ENCODE data around the gene MYL3. TPM values are rescaled to one million over a fixed set of nuclear protein-coding genes. Genes with fewer than 3 reads are reported as not detected.
"Not testable (repeated sequence)": the region's sequence is repeated elsewhere in the genome, so short reads cannot be mapped to it uniquely, and the experiment has no call there.

Gene MYL3
- 1 to 10 TPM; 1.2 to 6.3 (median 2.6) TPM for total RNA-seq

- H3K4me3 ChIP-seq = no peak within 1 kb of the TSS
- ATAC-seq (ENCODE audit: low FRiP score in 2 of 2) (no peak), DNase-seq (no peak)
- TF ChIP-seq POLR2AphosphoS5 (IDR thresholded peaks at IDR 0.05) (no peak), POLR2A (IDR thresholded peaks at IDR 0.05) (no peak), CTCF (IDR thresholded peaks at IDR 0.05) (no peak), EP300 (IDR thresholded peaks at IDR 0.05) (no peak)
- peaks cover 24 to 38% (median 34%) of the 10 kb centered on the region in 4 donors for H3K4me1 ChIP-seq
- H3K9me3 ChIP-seq = no peaks in the 10 kb centered on the region
- 83 to 86% methylated on average over 7 of the region's 7 CpGs for WGBS, 2 donors
- no peaks in the 10 kb centered on the region for H3K36me3 ChIP-seq
- no peaks in the 10 kb centered on the region for H3K27me3 ChIP-seq
- peak within 1 kb of the TSS in 2 of 4 donors; percentile 74 to 76 for H3K27ac ChIP-seq
Measured at GRCh38 chr3:46863261-46863782, at the start of gene MYL3. Gene MYL3, minus strand, starts transcription at chr3:46863444. Its CDS starts 54 bp downstream, at chr3:46863390.

GRCh38 chr3:46912986-46913385, 49.7 kb upstream of the MYL3 start:
- no peak for DNase-seq
- no peak for ATAC-seq (ENCODE audit: low FRiP score in 2 of 2)
- peaks cover 0 to 7% (median 2%) of the 10 kb centered on the region in 4 donors for H3K36me3 ChIP-seq
- no peak overlapping the region for H3K27ac ChIP-seq
- no peaks in the 10 kb centered on the region for H3K9me3 ChIP-seq
- H3K4me3 ChIP-seq = no peak overlapping the region
- no peaks in the 10 kb centered on the region for H3K27me3 ChIP-seq
- TF ChIP-seq POLR2AphosphoS5 (IDR thresholded peaks at IDR 0.05) (no peak), POLR2A (IDR thresholded peaks at IDR 0.05) (no peak), EP300 (IDR thresholded peaks at IDR 0.05) (no peak), CTCF (IDR thresholded peaks at IDR 0.05) (no peak)
- 96% methylated on average over 3 of the region's 3 CpGs for WGBS, 2 donors
- peaks cover 21 to 32% (median 24%) of the 10 kb centered on the region in 4 donors for H3K4me1 ChIP-seq

GRCh38 chr3:46910914-46911313, 47.7 kb upstream of the MYL3 start:
- not testable (repeated sequence) for H3K27me3 ChIP-seq; H3K9me3 ChIP-seq; ATAC-seq (ENCODE audit: low FRiP score in 2 of 2); H3K36me3 ChIP-seq; H3K27ac ChIP-seq; H3K4me3 ChIP-seq; DNase-seq
- peaks cover 21 to 32% (median 24%) of the 10 kb centered on the region in 4 donors for H3K4me1 ChIP-seq
- 92% methylated on average over 10 of the region's 10 CpGs for WGBS, 2 donors

GRCh38 chr3:46910166-46910760, 47.0 kb upstream of the MYL3 start:
- TF ChIP-seq CTCF (IDR thresholded peaks at IDR 0.05) (no peak), EP300 (IDR thresholded peaks at IDR 0.05) (no peak), POLR2AphosphoS5 (IDR thresholded peaks at IDR 0.05) (no peak), POLR2A (IDR thresholded peaks at IDR 0.05) (no peak)
- ATAC-seq (ENCODE audit: low FRiP score in 2 of 2) (no peak), DNase-seq (no peak)
- Histone ChIP-seq H3K27me3 (no peaks in the 10 kb centered on the region), H3K4me1 (peaks cover 21 to 32% (median 24%) of the 10 kb centered on the region in 4 donors), H3K4me3 (no peak overlapping the region), H3K27ac (no peak overlapping the region), H3K36me3 (no peaks in the 10 kb centered on the region), H3K9me3 (no peaks in the 10 kb centered on the region)
- WGBS, 2 donors = 88 to 93% methylated on average over 3 to 5 of the region's 6 CpGs

GRCh38 chr3:46909535-46910161, 46.4 kb upstream of the MYL3 start:
- Histone ChIP-seq H3K9me3 (no peaks in the 10 kb centered on the region), H3K4me3 (no peak overlapping the region), H3K27ac (no peak overlapping the region), H3K4me1 (peaks cover 21 to 32% (median 24%) of the 10 kb centered on the region in 4 donors), H3K27me3 (no peaks in the 10 kb centered on the region), H3K36me3 (no peaks in the 10 kb centered on the region)
- 10 to 92% methylated on average over 2 to 15 of the region's 18 CpGs for WGBS, 2 donors
- peak; percentile 49 to 80 for DNase-seq
- peak; percentile 83 to 90 for ATAC-seq (ENCODE audit: low FRiP score in 2 of 2)
- TF ChIP-seq CTCF (IDR thresholded peaks at IDR 0.05) (peak; percentile 80 to 88 (median 84)), POLR2AphosphoS5 (IDR thresholded peaks at IDR 0.05) (no peak), POLR2A (IDR thresholded peaks at IDR 0.05) (no peak), EP300 (IDR thresholded peaks at IDR 0.05) (no peak)
